Gastrocnemius medialis (tissue), 4 donors: ENCODE measurements around the gene PHLPP2. TPM values are rescaled to one million over a fixed set of nuclear protein-coding genes. Genes with fewer than 3 reads are reported as not detected.
"Not testable (repeated sequence)": the region's sequence is repeated elsewhere in the genome, so short reads cannot be mapped to it uniquely, and the experiment has no call there.

ENCODE experiments used
- ATAC-seq, 2 donors: fragments of 150-250 bp; one replicate each; pipeline ENCODE4 v1.9.1; 2016
- DNase-seq, 2 donors: peaks; one replicate each; pipeline ENCODE4 v3.0.0-alpha.2; 2019
- H3K27ac ChIP-seq, 4 donors: fragments of 200-600 bp; sonication (generic); 1 replicate in 1 of 4; 2 replicates in 3 of 4; pipeline ENCODE4 v1.5.1; 2016 to 2018; ENCODE audit warnings: mild to moderate bottlenecking in 2 of 4, moderate library complexity in 1 of 4
- H3K27me3 ChIP-seq, 3 donors: fragments of 200-600 bp; sonication (generic) in 2 of 3; 1 replicate in 1 of 3; 2 replicates in 2 of 3; pipeline versions ENCODE4 v1.5.1 to v1.6.0; 2016 to 2019; ENCODE audit warnings: mild to moderate bottlenecking in 1 of 3, moderate library complexity in 1 of 3
- H3K36me3 ChIP-seq, 2 donors: fragments of 200-600 bp; sonication (generic) in 1 of 2; one replicate each; pipeline ENCODE4 v1.5.1; 2017 to 2018
- H3K4me1 ChIP-seq, 2 donors: fragments of 200-600 bp; sonication (generic) in 1 of 2; one replicate each; pipeline ENCODE4 v1.5.1; 2016 to 2017; ENCODE audit warnings: mild to moderate bottlenecking in 2 of 2
- H3K4me3 ChIP-seq, 4 donors: fragments of 200-600 bp; sonication (generic) in 3 of 4; 1 replicate in 1 of 4; 2 replicates in 3 of 4; pipeline ENCODE4 v1.5.1; 2016 to 2019; ENCODE audit warnings: mild to moderate bottlenecking in 2 of 4
- H3K9me3 ChIP-seq, 3 donors: fragments of 200-600 bp; sonication (generic) in 2 of 3; 1 replicate in 1 of 3; 2 replicates in 2 of 3; pipeline ENCODE4 v1.5.1; 2016 to 2019
- CTCF ChIP-seq, 5 experiments: fragments of 450-650 bp in 3 of 5; fragments of 200-600 bp in 2 of 5; sonication (generic) in 2 of 5; IDR thresholded peaks in 4 of 5; conservative IDR thresholded peaks in 1 of 5; 1 replicate in 4 of 5; 2 replicates in 1 of 5; pipeline ENCODE4 v1.5.1; 2016 to 2019; ENCODE audit warnings: antibody characterized with exemption in 5 of 5, mild to moderate bottlenecking in 3 of 5, moderate library complexity in 3 of 5
- POLR2A ChIP-seq, 2 donors: fragments of 450-650 bp; IDR thresholded peaks; one replicate each; pipeline ENCODE4 v1.6.1; 2017; ENCODE audit warnings: antibody characterized with exemption in 2 of 2, mild to moderate bottlenecking in 2 of 2, moderate library complexity in 2 of 2
- in situ Hi-C, 4 donors: fragments of 200-750 bp; cut with MboI; loops; one replicate each; pipeline versions ENCODE4 v1.15.0 to v1.8.0; 2017; ENCODE audit warnings: low sequenced_read_pairs in 4 of 4
- intact Hi-C: fragments of 100-400 bp; cut with DNase I; formaldehyde crosslinking; loops from one replicate; pipeline ENCODE4 v1.15.1; 2023; ENCODE audit warnings: low total_unique reads
- total RNA-seq, 4 donors: library from RNA; depleted of rRNA; stranded (reverse); fragments of >200 nt; gene quantifications; one replicate each; pipeline versions ENCODE4 v1.1.0 to v1.2.3, GENCODE V29; 2016

Gene PHLPP2
- total RNA-seq, 4 donors from 2014 or later = 4.5 to 9.1 (median 5.0) TPM

GRCh38 chr16:71687861-71688260, 36.6 kb downstream of the PHLPP2 start:
- Histone ChIP-seq H3K4me3 (no peak overlapping the region), H3K4me1 (no peaks in the 10 kb centered on the region), H3K27me3 (no peaks in the 10 kb centered on the region), H3K27ac (no peak overlapping the region), H3K9me3 (no peaks in the 10 kb centered on the region), H3K36me3 (peaks cover 0 to 20% of the 10 kb centered on the region in 2 donors)
- intact Hi-C loops = no loop called here
- in situ Hi-C loops = no loop called here
- DNase-seq (no peak), ATAC-seq (no peak)
- TF ChIP-seq POLR2A (IDR thresholded peaks at IDR 0.05) = no peak
- TF ChIP-seq CTCF (IDR thresholded peaks at IDR 0.05 in 4 of 5, conservative IDR thresholded peaks at IDR 0.05 in 1 of 5) = no peak

DNA sequence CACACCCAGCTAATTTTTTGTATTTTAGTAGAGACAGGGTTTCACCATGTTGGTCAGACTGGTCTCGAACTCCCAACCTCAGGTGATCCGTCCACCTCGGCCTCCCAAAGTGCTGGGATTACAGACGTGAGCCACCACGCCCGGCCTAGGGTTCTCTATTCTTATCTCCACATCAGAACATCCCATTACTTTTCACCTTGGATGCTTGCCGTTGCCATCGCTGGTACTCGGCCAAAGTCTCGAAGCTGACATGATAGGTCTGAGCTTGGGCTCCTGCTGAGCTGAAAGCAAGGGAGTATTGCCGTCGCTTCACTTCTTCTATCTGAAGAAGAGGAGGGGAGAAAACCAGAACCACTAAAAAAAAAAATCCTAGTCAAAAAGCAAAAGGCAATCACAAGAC, 40.2 kb downstream of the PHLPP2 start:
- H3K4me1 ChIP-seq, ATAC-seq, in situ Hi-C loops, H3K27ac ChIP-seq, H3K4me3 ChIP-seq, H3K27me3 ChIP-seq, DNase-seq, intact Hi-C loops, H3K9me3 ChIP-seq: not testable (repeated sequence)
- peaks cover 0 to 28% of the 10 kb centered on the region in 2 donors for H3K36me3 ChIP-seq

DNA sequence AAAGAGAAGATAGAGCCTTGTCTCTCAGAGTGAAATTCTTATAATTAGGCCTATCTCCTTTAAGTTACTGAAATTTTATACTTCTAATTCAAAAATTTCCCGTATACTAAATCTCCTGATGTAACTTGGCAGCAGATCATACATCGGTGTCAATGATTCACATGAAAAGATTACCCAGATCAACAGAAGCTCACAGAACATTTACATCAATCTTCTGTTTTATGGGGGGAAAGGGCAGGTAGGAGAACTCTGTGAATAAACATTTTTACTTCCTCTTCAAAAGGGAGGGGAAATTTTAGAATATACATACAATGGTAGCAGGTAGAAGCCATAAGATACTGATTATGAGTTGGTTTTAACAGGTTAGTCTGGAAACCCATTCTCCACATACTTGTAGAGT, 43.1 kb downstream of the PHLPP2 start:
- no peak overlapping the region for H3K4me3 ChIP-seq
- H3K9me3 ChIP-seq = no peaks in the 10 kb centered on the region
- TF ChIP-seq POLR2A (IDR thresholded peaks at IDR 0.05) = no peak
- no peak for TF ChIP-seq CTCF (IDR thresholded peaks at IDR 0.05 in 4 of 5, conservative IDR thresholded peaks at IDR 0.05 in 1 of 5)
- ATAC-seq (no peak), DNase-seq (no peak)
- peaks cover under 1 to 42% of the 10 kb centered on the region in 2 donors for H3K36me3 ChIP-seq
- no peaks in the 10 kb centered on the region for H3K27me3 ChIP-seq
- H3K4me1 ChIP-seq = no peaks in the 10 kb centered on the region
- no peak overlapping the region for H3K27ac ChIP-seq
- in situ Hi-C loops (no loop called here), intact Hi-C loops (no loop called here)

DNA sequence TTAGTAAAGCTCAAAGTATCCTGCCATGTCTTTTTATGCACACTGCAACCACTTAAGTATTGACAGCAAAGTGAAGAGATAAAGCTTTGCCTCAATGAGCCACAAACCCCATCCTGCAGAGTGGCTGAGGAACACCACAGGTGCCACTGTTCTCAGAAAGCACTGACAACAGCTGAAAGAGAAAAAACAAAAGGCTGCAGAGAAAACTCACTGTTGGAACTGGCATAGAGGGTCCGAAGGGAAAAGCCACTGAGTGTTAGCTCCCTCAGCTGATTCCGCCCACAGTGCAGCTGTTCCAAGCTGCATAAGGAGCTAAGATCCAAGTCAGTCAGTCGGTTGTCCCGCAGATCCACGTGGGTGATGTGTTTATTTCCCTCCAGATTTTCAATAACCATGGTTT, 48.3 kb downstream of the PHLPP2 start:
- no peak for DNase-seq
- no peak overlapping the region for H3K4me3 ChIP-seq
- H3K27me3 ChIP-seq = no peaks in the 10 kb centered on the region
- no peaks in the 10 kb centered on the region for H3K9me3 ChIP-seq
- no peaks in the 10 kb centered on the region for H3K4me1 ChIP-seq
- no peak overlapping the region for H3K27ac ChIP-seq
- peaks cover 4 to 61% of the 10 kb centered on the region in 2 donors for H3K36me3 ChIP-seq
- intact Hi-C loops = no loop called here
- no peak for ATAC-seq
- TF ChIP-seq POLR2A (IDR thresholded peaks at IDR 0.05) (no peak), CTCF (IDR thresholded peaks at IDR 0.05 in 4 of 5, conservative IDR thresholded peaks at IDR 0.05 in 1 of 5) (no peak)
- in situ Hi-C loops = no loop called here

DNA sequence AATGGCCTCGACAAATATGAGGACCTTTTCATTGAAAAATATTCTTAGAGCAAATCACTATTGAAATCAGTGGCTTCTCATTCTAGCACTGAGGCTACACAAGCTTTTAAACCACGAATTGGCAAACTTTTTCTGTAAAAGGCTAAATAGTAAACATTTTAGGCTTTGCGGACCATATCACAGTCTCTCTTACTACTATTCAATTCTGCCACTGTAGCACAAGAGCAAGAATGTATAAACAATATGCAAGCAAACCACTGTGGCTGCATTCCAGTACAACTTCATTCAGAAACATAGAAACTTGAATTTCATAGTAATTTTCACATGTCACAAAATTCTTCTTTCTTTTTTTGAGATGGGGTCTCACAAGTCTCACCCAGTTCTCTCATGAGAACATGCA, 49.1 kb downstream of the PHLPP2 start:
- intact Hi-C loops = no loop called here
- ATAC-seq (no peak), DNase-seq (no peak)
- peaks cover 4 to 61% of the 10 kb centered on the region in 2 donors for H3K36me3 ChIP-seq
- TF ChIP-seq CTCF (IDR thresholded peaks at IDR 0.05 in 4 of 5, conservative IDR thresholded peaks at IDR 0.05 in 1 of 5) (no peak), POLR2A (IDR thresholded peaks at IDR 0.05) (no peak)
- no peaks in the 10 kb centered on the region for H3K27me3 ChIP-seq
- H3K4me1 ChIP-seq = no peaks in the 10 kb centered on the region
- in situ Hi-C loops = no loop called here
- no peaks in the 10 kb centered on the region for H3K9me3 ChIP-seq
- H3K4me3 ChIP-seq = no peak overlapping the region
- no peak overlapping the region for H3K27ac ChIP-seq
